Measurements from ENCODE around the gene MEX3D.

The MEX3D gene

GRCh38 chr19:1593501-1593772 is 25.3 kb upstream of the MEX3D start:
- DNase-seq (ENCODE audit: low read depth in 3 of 3) = no peak

GRCh38 chr19:1592755-1593500 is 24.8 kb upstream of the MEX3D start, which contains the start of gene MBD3:
MBD3 (minus strand) TSS chr19:1592865; CDS start chr19:1592631, 234 bp downstream.
- peak; percentile 70 to 81 (median 75) for DNase-seq (ENCODE audit: low read depth in 3 of 3)

DNA sequence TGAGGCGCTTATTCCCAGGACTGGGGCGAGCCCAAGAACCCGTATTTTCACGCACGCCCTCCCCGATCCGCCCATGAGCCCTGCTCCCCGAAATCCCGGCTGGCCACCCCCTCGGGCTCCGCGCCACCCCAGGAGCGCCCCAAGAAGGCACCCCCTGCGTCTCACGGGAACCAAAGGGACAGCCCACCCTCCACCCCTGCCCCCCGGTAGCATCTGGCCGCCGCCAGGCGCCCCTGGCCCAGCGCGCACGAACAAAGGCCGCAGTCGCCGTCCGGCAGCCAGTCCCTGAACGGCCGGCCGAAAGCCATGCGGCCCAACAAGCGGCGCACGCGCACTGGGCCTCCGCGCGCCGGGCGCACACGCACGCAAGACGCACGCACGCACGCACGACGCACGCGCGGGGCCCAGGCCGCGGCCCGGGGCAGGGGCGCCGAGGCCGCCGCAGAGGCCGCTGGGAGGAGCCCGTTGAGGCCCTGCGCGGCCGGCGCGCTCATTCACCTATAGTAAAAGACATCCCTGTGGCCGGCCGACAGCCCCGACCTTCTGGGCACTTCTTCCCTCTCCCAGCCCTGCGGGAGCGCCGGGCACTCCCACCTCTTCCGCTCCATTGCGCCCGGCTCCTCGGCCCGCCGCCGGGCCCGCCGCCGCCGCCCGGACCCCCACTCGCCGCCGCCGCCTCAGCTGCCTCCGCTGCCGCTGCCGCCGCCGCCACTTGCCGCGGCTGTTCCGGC is 24.1 kb upstream of the MEX3D start:
- peak; percentile 67 to 74 (median 74) for DNase-seq (ENCODE audit: low read depth in 3 of 3)

DNA sequence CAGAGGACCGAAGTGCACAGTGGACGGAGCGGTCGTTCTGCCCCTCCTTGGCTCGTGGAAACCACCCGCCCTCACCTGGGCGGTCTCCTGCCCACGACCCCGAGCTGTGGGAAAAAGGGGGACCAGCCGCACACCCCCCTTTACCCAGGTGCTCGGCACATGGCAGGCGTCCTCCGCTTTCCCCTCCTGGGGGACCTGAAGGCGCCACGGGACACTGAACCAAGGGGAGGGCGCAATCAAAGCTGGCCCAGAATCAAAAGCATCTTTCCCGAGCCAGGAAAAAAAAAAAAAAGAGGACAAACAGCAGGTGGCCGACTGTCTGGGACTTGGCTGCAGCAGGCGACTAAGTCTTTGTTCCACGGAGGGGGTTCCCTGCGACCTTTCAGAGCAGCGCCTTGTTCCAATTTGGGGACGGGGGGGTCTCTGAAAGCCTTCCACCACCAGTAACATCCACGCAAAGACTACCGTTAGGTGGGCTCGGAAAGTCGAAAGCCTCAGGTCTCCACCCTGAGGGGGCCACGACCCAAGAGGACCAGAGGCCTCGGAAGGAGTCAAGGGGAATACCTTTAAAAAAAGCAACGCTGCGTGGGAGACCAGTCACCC is 23.4 kb upstream of the MEX3D start:
- DNase-seq (ENCODE audit: low read depth in 3 of 3) = no peak

DNA sequence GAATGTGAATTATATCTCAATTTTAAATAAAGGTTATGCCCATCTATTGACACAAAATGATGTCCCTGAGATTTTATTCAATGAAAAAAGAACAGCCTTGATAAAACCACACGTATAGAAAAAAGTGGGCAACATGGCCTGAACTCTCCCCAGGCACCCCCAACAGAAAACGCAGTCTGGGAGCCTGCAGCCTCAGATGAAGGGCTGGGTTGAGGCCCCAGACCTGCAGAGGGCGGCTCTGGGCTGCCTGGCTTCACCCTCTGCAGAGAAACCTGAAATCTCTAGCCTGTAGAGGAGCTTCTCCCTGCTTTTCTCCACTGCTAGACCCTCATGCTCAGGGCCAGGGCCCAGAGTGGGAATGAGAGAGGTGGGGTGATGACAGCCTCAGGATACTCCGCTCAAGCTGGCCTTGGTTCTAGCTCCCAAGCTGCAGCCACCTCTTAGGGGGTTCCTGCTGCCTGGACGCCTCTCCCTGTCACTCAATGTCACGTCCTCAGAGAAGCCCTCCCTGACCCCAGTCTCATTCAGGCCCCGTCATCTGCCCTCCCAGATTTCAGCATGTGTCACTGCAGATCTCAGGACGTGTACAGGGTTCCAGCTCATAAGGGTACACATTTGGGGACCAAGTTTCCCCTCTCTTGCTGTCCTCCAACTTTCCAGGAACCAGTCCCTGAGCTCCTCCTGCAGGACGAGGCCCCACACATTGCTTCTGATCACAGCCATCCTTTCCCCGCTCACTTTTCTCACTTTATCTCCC is 22.7 kb upstream of the MEX3D start:
- no peak for DNase-seq (ENCODE audit: low read depth in 3 of 3)

- no peak for DNase-seq (ENCODE audit: low read depth in 3 of 3)
Measured at GRCh38 chr19:1587872-1588271, 19.7 kb upstream of the MEX3D start.

DNA sequence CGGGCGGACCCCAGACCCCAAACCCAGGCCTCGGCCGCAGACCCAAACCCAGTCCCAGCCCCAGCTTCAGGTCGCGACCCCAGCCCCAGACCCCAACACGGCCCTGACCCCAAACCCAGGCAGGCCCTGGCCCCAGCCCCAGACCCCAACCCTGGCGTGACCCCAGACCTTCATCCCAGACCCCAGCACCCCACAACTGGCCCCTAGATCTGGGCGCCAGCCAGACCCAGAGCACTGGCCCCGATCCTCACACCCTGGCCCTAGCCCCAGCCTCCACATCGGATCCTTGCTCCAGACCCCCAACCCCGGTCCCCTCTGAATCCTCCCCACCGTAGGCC is 17.1 kb upstream of the MEX3D start:
- DNase-seq (ENCODE audit: low read depth in 3 of 3) = no peak

DNA sequence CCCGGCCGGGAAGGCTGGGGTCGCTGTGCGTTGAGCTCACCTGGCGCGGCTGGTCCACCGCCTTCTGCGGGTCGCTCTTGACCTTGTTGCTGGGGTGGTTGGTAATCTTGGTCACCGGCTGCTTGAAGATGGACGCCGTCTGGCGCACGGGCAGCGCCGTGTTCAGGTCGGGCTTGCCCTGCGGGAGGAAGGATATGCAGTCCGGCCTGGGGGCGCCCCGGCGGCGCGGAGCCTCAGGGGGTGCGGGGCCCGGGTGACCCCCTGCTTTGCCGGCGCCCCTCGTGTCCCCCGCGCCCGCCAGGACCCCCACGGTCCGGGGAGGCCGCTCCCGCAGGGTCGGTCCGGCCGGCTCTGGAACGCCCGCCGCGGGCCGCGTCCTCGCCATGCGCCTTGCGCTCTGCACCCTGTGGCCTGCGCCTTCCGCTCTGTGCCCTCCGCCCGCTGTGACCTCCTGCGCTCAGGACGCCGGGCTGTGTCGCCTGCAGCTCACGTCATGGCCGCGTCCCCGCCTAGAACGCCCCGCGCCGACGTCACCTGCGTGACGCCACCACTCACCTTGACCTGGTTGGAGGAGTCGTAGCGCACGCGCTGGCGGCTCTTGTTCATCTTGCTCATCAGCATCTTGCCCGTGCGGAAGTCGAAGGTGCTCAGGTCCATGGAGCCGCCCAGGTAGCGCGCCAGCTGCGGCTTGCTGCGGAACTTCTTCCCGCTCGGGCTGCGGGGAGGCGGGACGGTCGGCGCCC is 16.5 kb upstream of the MEX3D start:
- DNase-seq (ENCODE audit: low read depth in 3 of 3) = no peak

DNA sequence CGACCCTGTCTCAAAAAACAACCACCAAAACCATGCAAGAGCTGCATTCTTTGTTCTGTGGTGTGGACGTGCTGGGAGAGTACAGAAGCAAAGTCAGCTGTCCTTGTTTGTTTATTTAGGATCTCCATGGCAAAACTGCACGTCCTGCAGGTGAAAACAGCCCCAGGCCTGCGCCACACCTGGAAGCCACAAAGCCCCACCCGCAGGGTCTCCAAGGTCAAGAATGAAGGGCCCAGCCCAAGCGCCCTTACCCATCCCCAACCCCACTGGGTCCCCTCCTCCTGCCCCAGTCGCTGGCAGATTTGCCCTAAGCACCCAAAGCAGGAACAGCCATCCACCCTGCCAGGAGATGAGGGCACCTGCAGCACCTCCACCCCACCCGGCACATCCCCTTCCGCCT is 14.1 kb upstream of the MEX3D start:
- DNase-seq (ENCODE audit: low read depth in 3 of 3) = no peak

DNA sequence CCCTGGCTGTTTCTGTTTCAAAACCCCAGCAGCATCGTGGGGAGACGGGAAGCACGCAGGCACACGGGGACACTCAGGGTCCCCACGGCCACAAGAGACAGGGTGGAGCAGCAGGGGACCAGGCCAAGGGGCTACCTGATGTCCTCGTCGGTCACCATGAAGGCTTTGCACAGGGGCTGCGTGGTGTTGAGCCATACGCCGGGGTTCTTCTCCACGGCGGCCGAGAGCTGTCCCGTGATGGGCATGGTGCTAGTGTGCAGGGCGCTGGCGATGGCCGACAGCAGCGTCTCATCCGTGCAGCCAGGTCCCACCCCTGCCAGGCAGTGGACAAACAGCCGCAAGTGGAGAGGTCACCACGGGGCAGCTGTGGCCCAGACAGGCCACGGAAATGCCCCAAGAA is 12.8 kb upstream of the MEX3D start:
- no peak for DNase-seq (ENCODE audit: low read depth in 3 of 3)

GRCh38 chr19:1580382-1580781 is 12.3 kb upstream of the MEX3D start:
- no peak for DNase-seq (ENCODE audit: low read depth in 3 of 3)

GRCh38 chr19:1579222-1579621 is 11.1 kb upstream of the MEX3D start:
- DNase-seq (ENCODE audit: low read depth in 3 of 3) = no peak

DNA sequence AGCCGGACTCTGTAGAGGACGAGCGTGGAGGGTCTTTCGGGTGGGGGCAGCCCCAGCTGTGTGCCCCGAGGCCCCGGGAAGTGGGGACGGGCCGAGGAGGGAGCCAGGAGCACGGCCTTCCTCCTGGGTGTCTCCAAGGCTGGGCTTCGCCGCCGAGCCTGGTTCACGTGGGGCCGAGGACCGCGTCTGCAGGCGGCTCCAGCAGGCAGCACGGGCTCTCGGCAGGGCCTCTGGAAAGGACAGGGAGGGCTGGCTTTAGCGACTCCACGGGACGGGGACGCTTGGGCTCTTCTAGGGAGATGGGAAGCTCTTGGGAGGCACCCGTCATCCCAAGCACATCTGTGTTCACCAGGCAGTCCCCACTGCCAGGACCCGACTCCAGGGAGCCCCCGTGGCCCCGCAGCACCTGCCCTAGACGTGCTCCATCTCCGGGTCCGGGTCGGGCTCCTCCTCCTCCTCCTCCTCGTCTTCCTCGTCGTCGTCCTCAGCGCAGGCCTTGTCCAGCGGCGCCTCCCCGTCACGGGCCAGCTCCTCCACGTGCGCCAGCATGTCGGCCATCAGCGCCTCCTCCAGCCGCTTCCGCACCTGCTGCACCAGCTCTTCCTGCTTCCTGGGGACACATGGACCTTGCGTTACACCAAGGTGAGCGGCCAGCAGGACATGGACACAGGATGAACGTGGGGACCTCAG is 9.9 kb upstream of the MEX3D start:
- no peak for DNase-seq (ENCODE audit: low read depth in 3 of 3)

DNA sequence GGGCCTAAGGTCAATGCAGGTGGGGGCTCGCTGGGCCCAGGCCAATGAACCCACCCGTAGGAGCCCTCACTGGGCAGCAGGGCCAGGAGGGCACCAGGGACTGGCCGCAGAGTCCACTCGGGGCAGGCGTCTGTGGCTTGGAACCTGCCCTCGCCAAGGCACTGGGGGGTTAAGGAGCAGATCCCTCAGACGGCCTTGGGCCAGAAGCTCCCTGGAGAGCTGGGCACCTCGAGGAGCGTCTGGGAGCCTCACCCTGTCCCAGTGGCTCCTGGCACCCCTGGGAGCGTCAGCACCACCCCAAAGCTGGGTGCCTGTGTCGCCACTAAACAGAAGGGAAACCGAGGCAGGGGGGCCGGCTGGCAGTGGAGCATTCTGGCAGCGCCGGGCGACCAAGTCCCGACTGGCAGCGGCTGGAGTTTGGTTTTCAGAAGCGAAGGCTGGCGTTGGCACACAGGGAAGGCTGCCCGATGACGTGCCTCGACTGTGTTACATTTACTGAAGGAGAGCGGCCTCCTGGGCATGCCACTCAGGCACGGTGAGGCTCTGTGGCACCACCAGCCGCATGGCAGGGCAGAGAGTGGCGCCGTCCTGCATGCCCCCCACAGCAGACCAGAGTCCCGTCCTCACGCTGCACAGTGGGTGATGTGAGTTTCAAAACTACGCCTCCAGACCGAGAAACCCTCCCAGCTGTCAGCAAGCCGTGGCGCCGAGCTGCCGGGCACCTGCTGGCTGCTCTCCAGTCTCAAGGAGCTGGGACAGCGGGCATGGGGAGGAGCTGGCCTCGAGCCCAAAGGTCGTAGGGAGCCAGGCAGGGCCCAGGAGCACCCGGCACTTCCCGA is 9.2 kb upstream of the MEX3D start:
- DNase-seq (ENCODE audit: low read depth in 3 of 3) = no peak

DNA sequence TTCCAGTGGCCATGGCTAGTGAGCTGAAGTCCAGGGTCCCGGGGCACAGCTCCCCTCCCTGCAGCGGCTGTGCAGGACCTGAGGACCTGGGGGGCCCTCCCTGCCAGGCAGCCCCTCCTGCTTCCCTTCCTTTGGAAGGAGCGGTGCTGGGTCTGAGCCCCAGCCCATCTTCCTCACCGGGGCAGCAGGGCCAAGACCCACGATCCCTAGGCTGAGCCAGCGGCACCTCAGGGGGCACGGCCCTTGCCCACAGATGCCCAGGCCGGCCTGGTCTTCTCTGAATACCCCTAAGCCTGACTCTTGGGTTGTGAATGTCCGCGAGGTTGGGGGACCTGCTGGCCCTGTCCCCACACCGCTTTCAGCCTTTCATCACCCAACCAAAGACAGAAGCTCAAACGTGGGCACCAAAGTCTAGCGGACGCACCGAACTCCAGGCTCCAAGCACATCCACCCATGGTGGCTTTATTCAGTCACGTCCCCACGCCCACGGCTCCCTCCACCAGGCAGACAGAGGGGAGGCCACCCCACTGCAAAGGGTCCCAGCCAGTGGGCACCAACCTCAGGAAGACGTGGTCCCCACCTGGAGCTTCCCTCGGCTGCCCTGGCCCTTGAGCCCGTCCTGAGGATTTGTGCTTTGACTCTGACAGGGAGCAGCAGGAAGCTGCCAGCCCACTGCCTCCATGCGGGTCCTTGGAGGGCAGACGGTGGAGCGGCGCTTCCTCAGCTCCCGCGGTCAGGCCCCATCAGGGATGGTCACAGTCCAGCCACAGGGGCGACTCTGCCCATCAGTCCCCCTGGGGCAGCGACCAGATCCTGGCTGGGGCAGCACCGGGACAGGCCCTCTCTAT is 8.3 kb upstream of the MEX3D start:
- no peak for DNase-seq (ENCODE audit: low read depth in 3 of 3)

GRCh38 chr19:1575323-1576241 is 7.5 kb upstream of the MEX3D start:
- no peak for DNase-seq (ENCODE audit: low read depth in 3 of 3)

GRCh38 chr19:1574354-1575136 is 6.4 kb upstream of the MEX3D start:
- DNase-seq (ENCODE audit: low read depth in 3 of 3) = no peak
